GM18861 (cell line): Measurements from ENCODE around the gene VPS50.
A peak's percentile ranks its signal among the peaks of the same experiment; 100 is the strongest.

Experiments
- ATAC-seq: cut with Tn5 transposase; IDR thresholded peaks from one replicate; pipeline ENCODE4 v1.9.1; 2021; ENCODE audit not compliant: unreplicated experiment

VPS50 gene

GRCh38 chr7:93231799-93232672 is at the start of gene VPS50:
TSS of gene VPS50 (plus strand) at chr7:93232366. CDS start at chr7:93232468, 102 bp downstream.
- ATAC-seq = peak; percentile 99

GRCh38 chr7:93185303-93186027 is 46.7 kb upstream of the VPS50 start:
- no peak for ATAC-seq

- no peak for ATAC-seq
Observed at GRCh38 chr7:93188870-93189634, 43.1 kb upstream of the VPS50 start.

GRCh38 chr7:93194386-93194785 is 37.8 kb upstream of the VPS50 start:
- ATAC-seq = no peak

GRCh38 chr7:93196336-93196735 is 35.8 kb upstream of the VPS50 start:
- no peak for ATAC-seq

GRCh38 chr7:93198472-93198871 is 33.7 kb upstream of the VPS50 start:
- ATAC-seq = no peak

- ATAC-seq = no peak
Observed at GRCh38 chr7:93202594-93203250, 29.4 kb upstream of the VPS50 start.

GRCh38 chr7:93203496-93203895 is 28.7 kb upstream of the VPS50 start:
- no peak for ATAC-seq

GRCh38 chr7:93205046-93205445 is 27.1 kb upstream of the VPS50 start:
- no peak for ATAC-seq

- ATAC-seq = no peak
Observed at GRCh38 chr7:93211228-93211818, 20.8 kb upstream of the VPS50 start.

GRCh38 chr7:93212881-93213280 is 19.3 kb upstream of the VPS50 start:
- ATAC-seq = no peak

GRCh38 chr7:93218997-93219827 is 13.0 kb upstream of the VPS50 start:
- ATAC-seq = no peak

GRCh38 chr7:93219868-93220267 is 12.3 kb upstream of the VPS50 start:
- ATAC-seq = no peak

GRCh38 chr7:93226310-93226709 is 5.9 kb upstream of the VPS50 start, which contains the start of gene HEPACAM2:
TSS of gene HEPACAM2 (minus strand) at chr7:93226469.
- no peak for ATAC-seq

- ATAC-seq = peak; percentile 29
Observed at GRCh38 chr7:93228302-93228701, 3.9 kb upstream of the VPS50 start.

GRCh38 chr7:93231259-93231658 is 907 bp upstream of the VPS50 start:
- ATAC-seq = no peak

- ATAC-seq = no peak
Observed at GRCh38 chr7:93232673-93233018, 480 bp downstream of the VPS50 start.

GRCh38 chr7:93235541-93235940 is 3.4 kb downstream of the VPS50 start:
- ATAC-seq = no peak

GRCh38 chr7:93238131-93238530 is 6.0 kb downstream of the VPS50 start:
- no peak for ATAC-seq

GRCh38 chr7:93238748-93239147 is 6.6 kb downstream of the VPS50 start:
- no peak for ATAC-seq
